Activated gamma-delta T cell (primary cell): Measurements from ENCODE around the gene CELF2.
"Not testable (repeated sequence)": the region's sequence is repeated elsewhere in the genome, so short reads cannot be mapped to it uniquely, and the experiment has no call there.

Source experiments
- DNase-seq: peaks from one replicate; lab custom pipeline; 2025; lab: John Stamatoyannopoulos, UW

Gene CELF2

GRCh38 chr10:11170993-11171851 is 153.6 kb downstream of the CELF2 start:
- no peak for DNase-seq

GRCh38 chr10:11173042-11173441 is 155.4 kb downstream of the CELF2 start:
- DNase-seq: no peak

GRCh38 chr10:11175823-11176243 is 158.2 kb downstream of the CELF2 start:
- DNase-seq: no peak

DNA sequence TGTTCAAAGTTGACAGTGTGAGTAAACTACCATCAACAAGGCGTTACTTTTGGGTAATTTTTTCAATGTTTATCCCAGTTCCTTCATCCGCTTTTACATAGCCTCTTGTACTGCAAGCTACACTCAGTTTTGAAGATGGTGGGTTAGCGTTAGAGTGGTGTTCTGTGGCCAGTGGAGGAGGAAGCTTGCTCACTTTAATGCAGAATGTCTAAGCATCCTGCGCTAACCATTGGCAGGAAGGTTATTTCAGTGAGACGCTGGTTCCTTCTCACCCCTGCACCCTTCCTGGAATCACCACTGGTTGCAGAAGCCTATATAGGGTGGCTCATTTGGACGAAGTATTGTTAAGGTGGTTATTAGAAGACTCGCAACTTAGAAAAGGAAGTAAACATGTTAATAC is 159.1 kb downstream of the CELF2 start:
- no peak for DNase-seq

GRCh38 chr10:11177381-11177780 is 159.7 kb downstream of the CELF2 start:
- DNase-seq: no peak

- DNase-seq: no peak
Measured at GRCh38 chr10:11177926-11178471, 160.3 kb downstream of the CELF2 start.

- no peak for DNase-seq
Measured at GRCh38 chr10:11178606-11179515, 161.2 kb downstream of the CELF2 start.

- no peak for DNase-seq
Measured at GRCh38 chr10:11179516-11180105, 161.9 kb downstream of the CELF2 start.

DNA sequence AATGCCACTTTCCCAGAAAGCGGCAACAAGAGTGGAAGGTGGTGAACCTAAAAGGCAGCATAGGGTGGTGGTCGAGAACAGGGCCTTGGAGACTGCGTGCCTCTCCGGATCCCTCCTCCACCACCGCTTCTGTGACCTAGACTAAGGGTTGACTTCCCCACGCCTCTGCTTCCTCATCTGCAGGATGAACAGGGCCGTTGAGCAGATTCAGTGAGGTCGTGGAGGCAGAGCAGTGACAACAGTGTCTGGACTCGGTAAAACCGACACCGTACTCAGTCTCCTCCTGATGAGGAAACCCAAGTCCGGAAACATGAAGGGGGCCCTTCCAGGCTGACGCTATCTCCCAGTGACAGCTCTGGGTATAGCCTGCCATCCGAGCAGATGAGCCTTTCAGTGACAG is 162.6 kb downstream of the CELF2 start:
- DNase-seq: no peak

DNA sequence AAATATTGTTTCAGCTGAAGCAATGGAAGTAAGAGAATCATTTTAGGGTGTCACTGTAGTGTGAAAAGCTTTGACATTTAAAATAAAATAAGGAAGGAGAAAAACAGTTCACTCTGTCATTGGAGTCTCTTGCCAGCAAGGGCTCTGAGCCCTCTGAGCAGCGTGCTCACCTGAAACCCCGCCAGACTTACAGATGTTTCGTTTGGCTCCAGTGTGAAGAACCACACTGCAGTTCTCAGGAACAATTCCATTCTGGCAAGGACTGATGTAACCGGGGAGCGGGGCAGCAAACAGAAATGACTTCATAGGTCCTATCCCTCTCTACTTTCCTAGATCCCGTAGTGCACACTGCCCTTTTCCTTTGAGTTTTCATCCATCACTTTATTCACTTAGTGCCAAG is 164.3 kb downstream of the CELF2 start:
- DNase-seq: no peak

DNA sequence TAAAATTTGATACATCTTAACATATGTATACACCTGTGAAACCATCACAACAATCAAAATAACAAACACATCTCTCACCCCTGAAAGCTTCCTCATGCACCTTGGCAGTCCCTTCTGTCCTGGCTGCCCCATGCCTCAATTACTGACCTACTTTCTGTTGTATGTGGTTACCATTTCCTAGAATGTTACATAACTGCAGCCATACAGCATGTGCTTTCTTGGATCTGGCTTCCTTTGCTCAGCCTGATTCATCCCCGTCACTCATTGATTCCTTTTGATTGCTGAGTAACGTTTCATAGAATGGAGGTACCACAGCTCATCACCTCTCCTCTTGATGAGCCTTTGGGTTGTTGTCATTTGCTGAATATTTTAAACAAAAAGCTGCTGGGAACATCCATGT is 165.3 kb downstream of the CELF2 start:
- DNase-seq: no peak

DNA sequence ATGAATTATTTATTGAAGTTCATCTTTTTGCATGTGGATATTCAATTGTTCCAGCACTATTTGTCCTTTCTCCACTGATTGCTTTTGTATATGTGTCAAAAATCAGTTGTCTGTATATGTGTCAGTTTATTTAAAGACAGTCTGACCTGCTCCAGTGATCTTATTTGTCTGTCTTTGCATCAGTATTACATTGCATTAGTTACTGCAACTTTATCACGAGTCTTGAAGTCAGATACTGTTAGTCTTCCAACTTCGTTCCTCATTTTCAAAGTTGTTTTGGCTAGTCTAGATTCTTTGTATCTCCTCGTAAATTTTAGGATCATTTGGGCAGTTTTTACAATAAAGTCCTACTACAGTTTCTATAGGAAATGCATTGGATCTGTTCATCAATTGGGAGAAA is 166.4 kb downstream of the CELF2 start:
- no peak for DNase-seq

DNA sequence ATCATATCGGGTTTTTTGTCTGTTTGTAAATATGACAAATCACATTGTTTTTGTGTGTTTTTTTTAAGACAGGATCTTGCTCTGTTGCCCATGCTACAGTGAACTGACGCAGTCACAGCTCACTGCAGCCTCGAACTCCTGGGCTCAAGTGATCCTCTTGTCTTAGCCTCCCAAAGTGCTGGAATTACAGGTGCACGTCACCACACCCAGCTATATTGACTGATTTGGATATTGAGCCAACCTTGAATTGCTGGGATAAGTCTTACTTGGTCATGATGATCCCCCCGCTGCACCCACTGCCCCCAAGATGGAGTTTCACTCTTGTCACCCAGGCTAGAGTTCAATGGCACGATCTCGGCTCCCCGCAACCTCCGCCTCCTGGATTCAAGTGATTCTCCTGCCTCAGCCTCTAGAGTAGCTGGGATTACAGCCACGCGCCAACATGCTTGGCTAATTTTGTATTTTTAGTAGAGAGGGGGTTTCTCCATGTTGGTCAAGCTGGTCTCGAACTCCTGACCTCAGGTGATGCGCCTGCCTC is 167.5 kb downstream of the CELF2 start:
- not testable (repeated sequence) for DNase-seq

DNA sequence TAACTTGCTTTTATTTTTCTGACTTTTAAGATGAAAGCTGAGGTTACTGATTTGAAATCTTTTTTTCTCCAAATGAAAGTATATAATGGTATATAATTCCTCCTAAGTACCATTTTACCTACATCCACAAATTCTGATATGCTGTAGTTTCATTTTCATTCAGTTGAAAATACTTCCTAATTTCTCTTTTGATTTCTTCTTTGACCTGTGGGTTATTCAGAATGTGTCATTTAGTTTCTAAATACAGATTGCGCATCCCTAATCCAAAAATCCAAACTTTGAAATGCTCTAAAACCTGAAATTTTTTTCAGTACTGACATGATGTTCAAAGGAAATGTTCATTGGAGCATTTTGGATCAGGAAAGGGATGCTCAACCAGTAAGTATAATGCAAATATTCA is 168.7 kb downstream of the CELF2 start:
- no peak for DNase-seq

- DNase-seq: no peak
Measured at GRCh38 chr10:11189582-11190376, 172.1 kb downstream of the CELF2 start.

DNA sequence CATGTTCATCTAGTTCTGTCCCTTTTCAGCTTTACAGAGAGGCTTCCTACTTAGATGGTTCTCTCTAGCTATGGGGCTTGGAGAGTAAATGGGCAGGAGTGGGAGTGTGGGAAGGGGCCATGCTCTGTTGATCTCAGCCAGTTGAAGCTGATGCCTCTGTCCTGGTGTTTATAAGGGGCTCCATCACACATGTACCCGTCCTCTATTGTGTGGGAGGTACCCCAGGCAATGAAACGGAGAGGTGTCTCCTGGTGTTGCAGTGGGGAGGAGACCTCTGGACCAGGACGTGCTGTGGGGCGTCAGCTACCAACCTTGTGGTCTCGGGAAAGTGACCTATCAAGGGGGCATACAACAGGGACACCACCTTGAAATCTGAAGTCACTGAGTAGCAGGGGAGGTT is 173.5 kb downstream of the CELF2 start:
- no peak for DNase-seq

- DNase-seq: no peak
Measured at GRCh38 chr10:11191678-11192077, 174.0 kb downstream of the CELF2 start.

GRCh38 chr10:11192304-11193000 is 174.8 kb downstream of the CELF2 start:
- no peak for DNase-seq

DNA sequence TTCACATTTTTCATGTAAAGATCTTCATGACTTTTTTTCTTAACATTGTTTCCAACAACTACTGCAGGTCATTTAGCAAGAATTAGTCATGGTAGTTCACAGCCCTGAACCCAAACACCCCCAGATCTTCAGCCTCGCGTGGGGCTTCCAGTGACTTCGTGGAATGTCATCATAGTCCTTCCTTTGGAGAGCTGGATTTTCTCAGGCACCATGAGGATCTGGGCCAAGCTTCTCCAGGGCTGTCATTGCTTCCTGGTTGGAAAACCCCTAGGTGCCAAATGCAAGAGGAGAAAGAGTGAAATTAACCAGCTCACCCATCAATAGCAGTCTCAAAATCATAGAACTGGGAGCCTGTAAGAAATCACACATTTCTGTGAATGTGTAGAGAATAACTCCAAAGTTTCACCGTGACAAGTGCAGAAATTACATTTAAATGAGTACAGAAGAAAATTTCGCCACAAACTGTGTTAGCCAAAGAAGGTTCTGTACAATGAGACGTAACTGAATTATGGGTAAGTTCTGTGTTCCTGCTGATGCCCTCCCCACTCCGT is 175.4 kb downstream of the CELF2 start:
- DNase-seq: no peak
